Rectal smooth muscle tissue (tissue), 1 donor: Measurements from ENCODE around the gene ACBD3.

ENCODE experiments used
- H3K27ac ChIP-seq: one replicate; pipeline ENCODE4 v1.7.0; 2013; ENCODE audit warnings: low read depth, low read length, inconsistent platforms
- H3K27me3 ChIP-seq: one replicate; pipeline ENCODE4 v1.7.0; 2013; ENCODE audit warnings: low read length; ENCODE audit not compliant: control insufficient read depth, insufficient read depth
- H3K36me3 ChIP-seq: one replicate; pipeline ENCODE4 v1.7.0; 2013; ENCODE audit warnings: low read length; ENCODE audit not compliant: control insufficient read depth, insufficient read depth
- H3K4me1 ChIP-seq: one replicate; pipeline ENCODE4 v1.7.0; 2013; ENCODE audit warnings: low read length; ENCODE audit not compliant: control insufficient read depth, insufficient read depth
- H3K4me3 ChIP-seq: one replicate; pipeline ENCODE4 v1.7.0; 2013; ENCODE audit warnings: low read length
- H3K9ac ChIP-seq: one replicate; pipeline ENCODE4 v1.7.0; 2013; ENCODE audit warnings: low read length

The ACBD3 gene

DNA sequence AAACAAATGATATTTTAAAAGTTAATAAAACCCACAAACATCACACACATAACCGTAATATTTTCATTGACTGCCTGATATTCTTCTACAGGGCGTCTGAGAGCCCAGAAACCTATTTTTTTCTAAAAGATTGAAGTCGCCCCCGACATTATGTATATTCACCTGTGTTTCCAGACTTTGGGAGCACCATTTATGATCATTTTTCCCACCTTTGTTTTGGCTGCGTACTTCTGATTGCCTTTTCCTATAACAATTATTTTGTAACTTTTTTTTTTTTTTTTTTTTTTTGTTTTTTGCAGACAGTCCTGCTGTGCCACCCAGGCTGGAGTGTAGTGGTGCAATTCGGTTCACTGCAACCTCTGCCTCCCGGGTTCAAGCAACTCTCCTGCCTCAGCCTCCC, 839 bp upstream of the ACBD3 start:
- peaks cover 6% of the 10 kb centered on the region for H3K4me1 ChIP-seq
- H3K27ac ChIP-seq = no peak overlapping the region
- no peaks in the 10 kb centered on the region for H3K27me3 ChIP-seq
- peak overlapping the region; percentile 72 for H3K4me3 ChIP-seq
- H3K36me3 ChIP-seq = no peaks in the 10 kb centered on the region
- H3K9ac ChIP-seq = no peak overlapping the region

DNA sequence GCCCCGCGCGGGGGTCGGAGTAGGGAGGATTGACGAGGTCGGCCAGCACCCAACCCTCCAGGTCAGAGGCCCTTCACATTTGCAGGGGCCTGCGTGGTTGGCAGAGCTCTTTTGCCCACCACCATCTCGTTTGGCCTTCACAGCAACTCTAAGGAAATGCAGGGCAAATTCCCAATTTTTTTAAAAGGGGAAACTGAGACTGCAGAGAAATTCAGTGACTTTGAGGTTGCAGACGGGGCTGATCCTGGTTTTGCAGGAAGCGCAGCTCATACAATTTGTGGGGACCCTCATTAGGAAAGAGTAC, 430 bp upstream of the ACBD3 start:
- H3K36me3 ChIP-seq = no peaks in the 10 kb centered on the region
- H3K27me3 ChIP-seq = no peaks in the 10 kb centered on the region
- H3K27ac ChIP-seq = peak overlapping the region; percentile 87
- H3K4me1 ChIP-seq = peaks cover 6% of the 10 kb centered on the region
- H3K4me3 ChIP-seq = peak overlapping the region; percentile 72
- H3K9ac ChIP-seq = peak overlapping the region; percentile 42

DNA sequence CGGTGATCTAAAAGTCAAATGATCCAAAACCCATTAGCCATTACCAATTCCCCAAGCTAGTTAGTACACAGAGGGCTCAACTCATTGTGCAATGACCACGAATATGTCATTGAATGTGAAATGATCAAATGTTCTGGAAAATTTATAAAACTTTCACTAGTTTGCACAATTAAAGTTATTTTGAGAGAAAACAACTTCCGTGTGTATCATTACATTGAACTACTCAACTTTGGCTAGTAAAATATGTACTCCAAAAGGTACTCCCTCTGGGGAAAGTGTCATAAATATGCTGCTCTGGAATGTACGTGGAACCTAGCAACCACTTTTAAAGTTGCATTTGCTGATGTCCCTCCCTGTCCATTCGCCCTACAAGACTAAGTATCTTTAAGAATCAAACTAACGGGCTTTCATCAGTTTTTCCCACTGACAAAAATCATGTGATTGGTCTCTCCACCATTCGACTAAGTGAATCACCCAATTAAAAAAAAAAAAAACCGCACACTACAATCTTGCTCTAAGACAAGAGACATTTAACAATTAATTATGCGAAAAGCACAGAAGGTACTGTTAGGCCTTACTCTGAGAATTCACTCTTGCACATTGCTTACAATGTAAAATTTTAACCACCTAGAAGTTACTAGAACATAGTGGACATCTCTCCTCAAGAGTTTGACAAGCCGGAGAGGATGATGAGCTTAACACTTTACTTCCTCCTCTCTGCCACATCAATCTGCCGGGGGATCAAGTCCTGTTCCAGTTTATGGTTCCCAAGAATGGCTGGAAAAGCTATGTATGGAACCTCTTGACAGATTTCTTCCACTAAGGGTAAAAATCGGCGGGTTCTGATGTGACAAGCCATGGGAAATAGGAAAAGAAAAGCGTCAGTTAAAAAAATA, 1.2 kb downstream of the ACBD3 start:
- no peaks in the 10 kb centered on the region for H3K27me3 ChIP-seq
- H3K36me3 ChIP-seq = no peaks in the 10 kb centered on the region
- H3K9ac ChIP-seq = no peak overlapping the region
- peaks cover 6% of the 10 kb centered on the region for H3K4me1 ChIP-seq
- H3K4me3 ChIP-seq = peak overlapping the region; percentile 72
- no peak overlapping the region for H3K27ac ChIP-seq

DNA sequence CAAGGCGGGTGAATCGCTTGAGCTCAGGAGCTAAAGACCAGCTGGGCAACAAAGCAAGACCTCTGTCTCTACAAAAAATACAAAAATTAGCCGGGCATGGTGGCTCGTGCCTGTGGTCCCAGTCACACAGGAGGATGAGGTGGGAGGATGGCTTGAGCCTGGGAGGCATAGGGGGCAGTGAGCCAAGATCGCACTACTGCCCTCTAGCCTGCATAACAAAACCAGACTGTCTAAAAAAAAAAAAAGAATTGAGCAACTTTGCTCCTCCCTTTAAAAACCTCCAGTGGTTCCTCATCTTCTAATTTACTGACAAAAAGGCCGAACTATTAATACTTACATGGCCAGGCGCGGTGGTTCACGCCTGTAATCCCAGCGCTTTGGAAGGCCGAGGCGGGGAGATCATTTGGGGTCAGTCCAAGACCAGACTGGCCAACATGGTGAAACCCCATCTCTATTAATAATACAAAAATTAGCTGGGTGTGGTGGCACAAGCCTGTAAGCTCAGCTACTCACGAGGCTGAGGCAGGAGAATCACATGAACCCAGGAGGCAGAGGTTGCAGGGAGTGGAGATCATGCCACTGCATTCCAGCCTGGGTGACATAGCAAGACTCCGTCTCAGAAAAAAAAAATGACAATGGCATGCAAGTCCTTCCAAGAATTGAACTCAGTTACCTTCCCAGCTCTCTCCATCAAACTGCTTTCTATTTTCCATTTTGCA, 4.4 kb downstream of the ACBD3 start:
- no peak overlapping the region for H3K9ac ChIP-seq
- peaks cover 6% of the 10 kb centered on the region for H3K4me1 ChIP-seq
- H3K27ac ChIP-seq = no peak overlapping the region
- no peak overlapping the region for H3K4me3 ChIP-seq
- H3K27me3 ChIP-seq = no peaks in the 10 kb centered on the region
- H3K36me3 ChIP-seq = no peaks in the 10 kb centered on the region

DNA sequence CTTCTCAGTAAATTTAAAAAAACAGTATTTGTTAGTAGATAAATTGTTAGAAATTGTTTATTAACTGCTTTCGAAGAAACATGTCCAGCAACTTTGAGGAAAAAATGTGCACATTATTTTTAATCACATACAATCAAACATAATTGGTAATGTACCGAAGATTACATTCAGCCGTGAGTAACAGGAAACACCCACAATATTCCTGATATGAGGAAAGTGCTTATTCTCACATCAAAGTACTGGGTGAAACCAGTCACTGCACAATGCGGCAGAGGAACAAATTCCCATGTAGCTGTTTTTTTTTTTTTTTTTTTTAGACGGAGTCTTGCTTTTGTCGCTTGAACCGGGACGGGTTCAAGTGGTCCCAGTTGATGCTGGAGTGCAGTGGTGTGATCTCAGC, 9.7 kb downstream of the ACBD3 start:
- no peak overlapping the region for H3K9ac ChIP-seq
- H3K27me3 ChIP-seq = no peaks in the 10 kb centered on the region
- H3K4me1 ChIP-seq = no peaks in the 10 kb centered on the region
- peaks cover 4% of the 10 kb centered on the region for H3K36me3 ChIP-seq
- no peak overlapping the region for H3K27ac ChIP-seq
- no peak overlapping the region for H3K4me3 ChIP-seq

DNA sequence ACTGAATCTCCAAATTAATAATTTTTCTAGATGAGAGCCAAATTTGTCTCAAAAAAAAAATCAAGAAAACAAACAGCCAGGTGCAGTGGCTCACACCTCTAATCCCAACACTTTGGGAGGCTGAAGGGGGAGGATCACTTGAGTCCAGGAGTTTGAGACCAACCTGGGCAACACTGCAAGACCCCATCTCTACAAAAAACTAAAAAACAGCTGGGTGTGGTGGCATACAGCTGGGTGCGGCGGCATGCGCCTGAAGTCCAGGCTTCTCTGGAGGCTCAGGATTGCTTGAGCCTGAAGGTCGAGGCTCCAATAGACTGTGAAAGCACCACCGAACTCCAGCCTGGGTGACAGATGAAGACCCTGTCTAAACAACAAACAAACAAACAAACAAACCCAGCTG, 14.0 kb downstream of the ACBD3 start:
- Histone ChIP-seq H3K9ac (no peak overlapping the region), H3K36me3 (peaks cover 4% of the 10 kb centered on the region), H3K4me1 (no peaks in the 10 kb centered on the region), H3K27me3 (no peaks in the 10 kb centered on the region), H3K4me3 (no peak overlapping the region), H3K27ac (no peak overlapping the region)

DNA sequence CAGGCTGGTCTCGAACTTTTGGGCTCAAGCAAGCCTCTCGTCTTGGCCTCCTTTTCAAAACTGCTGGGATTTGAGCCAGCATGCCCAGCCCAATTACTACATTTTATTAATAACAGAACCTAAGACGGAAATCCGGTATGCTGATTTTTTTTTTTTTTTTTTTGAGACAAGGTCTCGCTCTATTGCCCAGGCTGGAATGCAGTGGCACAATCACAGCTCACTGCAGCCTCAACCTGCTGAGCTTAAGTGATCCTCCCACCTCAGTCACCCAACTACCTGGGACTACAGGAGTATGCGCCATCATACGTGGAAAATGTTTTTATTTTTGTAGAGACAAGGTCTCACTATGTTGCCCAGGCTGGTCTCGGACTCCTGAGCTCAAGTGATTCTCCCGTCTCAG, 20.2 kb downstream of the ACBD3 start:
- Histone ChIP-seq H3K27me3 (no peaks in the 10 kb centered on the region), H3K4me3 (no peak overlapping the region), H3K27ac (no peak overlapping the region), H3K4me1 (no peaks in the 10 kb centered on the region), H3K9ac (no peak overlapping the region), H3K36me3 (peaks cover 3% of the 10 kb centered on the region)

DNA sequence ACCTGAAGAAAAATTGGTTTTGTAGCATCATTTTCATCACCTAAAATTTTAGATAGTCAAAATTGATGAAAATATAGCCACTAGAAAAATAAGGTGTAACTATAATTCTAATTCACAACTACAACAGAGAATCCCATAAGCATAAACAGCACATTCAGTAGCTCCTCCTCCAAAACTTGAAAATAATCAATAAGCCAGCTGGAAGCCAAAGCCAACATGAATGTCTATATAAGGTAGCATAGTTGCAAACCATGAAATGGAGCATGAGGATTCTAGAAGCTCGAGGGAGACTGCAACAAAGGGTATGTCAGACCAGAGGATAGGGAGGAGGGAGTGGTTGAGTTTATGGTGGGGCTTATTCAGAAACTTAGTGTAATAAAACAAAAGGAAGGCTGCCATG, 22.4 kb downstream of the ACBD3 start:
- Histone ChIP-seq H3K9ac (no peak overlapping the region), H3K36me3 (peaks cover 11% of the 10 kb centered on the region), H3K4me1 (no peaks in the 10 kb centered on the region), H3K27ac (no peak overlapping the region), H3K4me3 (no peak overlapping the region), H3K27me3 (no peaks in the 10 kb centered on the region)

DNA sequence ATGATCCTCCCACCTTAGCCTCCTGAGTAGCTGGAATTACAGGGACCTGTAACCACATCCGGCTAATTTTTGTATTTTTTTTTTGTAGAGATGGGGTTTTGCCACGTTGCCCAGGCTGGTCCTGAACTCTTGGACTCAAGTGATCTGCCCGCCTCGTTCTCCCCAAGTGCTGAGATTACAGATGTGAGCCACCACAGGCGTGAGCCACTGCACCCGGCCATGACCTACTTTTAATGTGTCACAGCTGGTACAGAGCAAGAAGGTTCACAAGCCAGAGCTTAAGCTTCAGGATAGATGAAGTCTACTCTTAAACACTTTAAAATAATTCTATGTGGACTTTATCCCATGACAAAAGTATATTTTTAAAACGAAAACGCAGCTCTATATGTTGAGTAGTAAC, 23.6 kb downstream of the ACBD3 start:
- no peaks in the 10 kb centered on the region for H3K27me3 ChIP-seq
- no peaks in the 10 kb centered on the region for H3K4me1 ChIP-seq
- no peak overlapping the region for H3K9ac ChIP-seq
- H3K36me3 ChIP-seq = peaks cover 15% of the 10 kb centered on the region
- no peak overlapping the region for H3K27ac ChIP-seq
- no peak overlapping the region for H3K4me3 ChIP-seq

DNA sequence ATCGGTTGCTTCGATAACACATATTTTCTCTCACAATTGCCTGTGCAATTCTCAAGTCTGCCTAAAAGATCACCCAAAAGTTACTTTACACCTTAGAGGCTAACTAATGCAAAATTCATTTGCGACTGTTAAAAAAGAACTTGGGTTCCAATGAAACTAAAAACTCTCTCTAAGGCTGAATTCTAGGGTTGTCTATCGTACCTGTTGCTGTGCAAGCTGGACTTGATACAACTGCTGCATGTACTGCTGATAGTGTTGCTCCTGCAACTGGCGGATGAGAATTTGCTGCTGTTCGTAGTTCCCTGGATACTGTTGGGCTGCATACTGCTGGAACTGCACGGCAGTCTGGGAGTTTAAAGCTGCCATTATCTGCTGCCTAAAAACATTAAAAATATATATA, 27.6 kb downstream of the ACBD3 start:
- Histone ChIP-seq H3K4me3 (no peak overlapping the region), H3K4me1 (no peaks in the 10 kb centered on the region), H3K27me3 (no peaks in the 10 kb centered on the region), H3K9ac (no peak overlapping the region), H3K36me3 (peaks cover 17% of the 10 kb centered on the region), H3K27ac (no peak overlapping the region)

DNA sequence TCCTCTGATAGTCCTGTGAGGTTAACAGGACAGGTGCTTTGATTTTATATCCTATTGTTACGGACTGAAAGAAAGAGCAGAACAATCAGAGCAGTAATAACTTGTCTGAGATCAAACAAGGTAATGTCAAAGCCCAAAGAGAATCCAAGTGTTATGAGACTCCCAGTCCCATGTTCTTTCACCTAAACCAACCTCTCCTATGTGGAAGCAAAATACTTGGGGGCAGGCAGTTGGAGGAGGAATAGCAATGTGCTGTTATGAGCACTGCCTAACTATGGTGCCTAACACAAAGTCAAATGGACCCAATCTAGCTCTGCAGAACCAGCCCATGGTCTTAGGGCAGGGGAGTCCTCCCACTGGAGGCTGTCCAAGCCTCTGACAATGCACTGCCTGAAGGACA, 28.1 kb downstream of the ACBD3 start:
- H3K9ac ChIP-seq = no peak overlapping the region
- H3K4me3 ChIP-seq = no peak overlapping the region
- H3K27me3 ChIP-seq = no peaks in the 10 kb centered on the region
- H3K36me3 ChIP-seq = peaks cover 21% of the 10 kb centered on the region
- no peaks in the 10 kb centered on the region for H3K4me1 ChIP-seq
- no peak overlapping the region for H3K27ac ChIP-seq

DNA sequence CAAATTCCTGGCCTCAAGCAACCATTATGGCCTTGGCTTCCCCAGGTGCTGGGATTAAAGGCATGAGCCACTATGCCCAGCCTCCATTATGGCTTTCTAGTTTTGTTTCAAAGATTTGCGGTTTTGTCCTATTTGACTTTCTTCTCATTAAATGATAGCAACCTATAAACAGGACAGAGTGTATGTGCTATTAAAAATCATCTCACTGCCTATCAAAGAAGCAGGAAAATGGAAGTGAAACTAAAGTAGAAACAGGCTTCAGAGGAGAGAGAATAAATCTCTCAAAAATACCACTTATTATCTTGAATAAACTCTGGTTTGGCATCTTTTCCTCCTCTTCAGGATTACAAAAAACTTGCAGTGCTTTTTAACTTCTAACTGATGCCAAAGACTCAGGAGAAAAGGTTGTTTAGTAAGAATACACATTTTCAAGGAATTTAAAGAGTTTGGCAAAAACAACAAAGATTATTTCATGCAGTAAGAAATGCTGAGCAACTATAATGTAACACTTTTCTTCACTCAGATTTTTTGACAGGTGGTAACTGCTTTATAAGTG, 28.7 kb downstream of the ACBD3 start:
- peaks cover 21% of the 10 kb centered on the region for H3K36me3 ChIP-seq
- no peaks in the 10 kb centered on the region for H3K4me1 ChIP-seq
- H3K4me3 ChIP-seq = no peak overlapping the region
- H3K27ac ChIP-seq = no peak overlapping the region
- no peak overlapping the region for H3K9ac ChIP-seq
- no peaks in the 10 kb centered on the region for H3K27me3 ChIP-seq
